Measurements from ENCODE around the gene ARL8A. TPM values are rescaled to one million over a fixed set of nuclear protein-coding genes. Genes with fewer than 3 reads are reported as not detected.

The ARL8A gene
- total RNA-seq, 2 experiments from 2014 or later: 38.2 to 40.4 TPM

Other genes starting within 250 kb of the ARL8A start
- not detected for gene LMOD1, start 198.2 kb downstream of the ARL8A start, total RNA-seq
- 10 to 100 TPM; 66.5 to 67.2 TPM for gene TIMM17A, start 189.2 kb downstream of the ARL8A start, total RNA-seq
- 10 to 100 TPM; 48.3 to 50.1 TPM for gene RNPEP, start 162.1 kb downstream of the ARL8A start, total RNA-seq
- gene ELF3, start 134.2 kb downstream of the ARL8A start, total RNA-seq: under 1 TPM; 0.12 to 0.46 TPM
- not detected for gene GPR37L1, start 21.8 kb downstream of the ARL8A start, total RNA-seq
- 100 to 1,000 TPM; 197 to 199 TPM for gene PTPN7, start 15.9 kb upstream of the ARL8A start, total RNA-seq
- under 1 TPM; 0.05 to 0.10 TPM for gene LGR6, start 49.1 kb upstream of the ARL8A start, total RNA-seq
- 100 to 1,000 TPM; 109 to 113 TPM for gene UBE2T, start 197.2 kb upstream of the ARL8A start, total RNA-seq
- 1 to 10 TPM; 8.2 to 8.6 TPM for gene PPP1R12B, start 204.0 kb upstream of the ARL8A start, total RNA-seq